Coronary artery (tissue), 2 donors: ENCODE results near the gene TMEM205.

Experiments used
- DNase-seq: peaks from one replicate; pipeline ENCODE4 v3.0.0-alpha.2; 2017; ENCODE audit warnings: low spot score
- H3K27ac ChIP-seq, 2 donors: fragments of 200-600 bp; sonication (generic); one replicate each; pipeline ENCODE4 v1.5.1; 2016 to 2019
- H3K4me3 ChIP-seq: fragments of 200-600 bp; sonication (generic); 2 replicates; pipeline ENCODE4 v1.5.1; 2016; ENCODE audit warnings: mild to moderate bottlenecking, moderate library complexity
- CTCF ChIP-seq: fragments of 200-600 bp; sonication (generic); IDR thresholded peaks from one replicate; pipeline ENCODE4 v1.5.1; 2019; ENCODE audit warnings: antibody characterized with exemption

Gene TMEM205

GRCh38 chr19:11377237-11377636, 31.2 kb upstream of the TMEM205 start:
- Histone ChIP-seq H3K27ac (peak overlapping the region in 1 of 2 donors; percentile 75), H3K4me3 (no peak overlapping the region)
- no peak for TF ChIP-seq CTCF
- no peak for DNase-seq

- peak; percentile 83 for DNase-seq
- peak overlapping the region; percentile 81 to 99 for H3K27ac ChIP-seq
- no peak for TF ChIP-seq CTCF
- peak overlapping the region; percentile 95 for H3K4me3 ChIP-seq
Observed at GRCh38 chr19:11375143-11375948, 29.3 kb upstream of the TMEM205 start.

- H3K27ac ChIP-seq = peak within 1 kb of the TSS; percentile 90 to 99
- no peak for TF ChIP-seq CTCF
- H3K4me3 ChIP-seq = peak within 1 kb of the TSS; percentile 95
- peak; percentile 100 for DNase-seq
Observed at GRCh38 chr19:11374433-11375142, 28.5 kb upstream of the TMEM205 start, which contains the start of gene SWSAP1. TSS of gene SWSAP1 (plus strand) at chr19:11374666. CDS start at chr19:11374681, 15 bp downstream.

- Histone ChIP-seq H3K4me3 (peak overlapping the region; percentile 95), H3K27ac (peak overlapping the region; percentile 90 to 99)
- TF ChIP-seq CTCF = no peak
- DNase-seq = no peak
Observed at GRCh38 chr19:11373885-11374432, 27.9 kb upstream of the TMEM205 start.

GRCh38 chr19:11373166-11373884, 27.3 kb upstream of the TMEM205 start:
- no peak for DNase-seq
- TF ChIP-seq CTCF = no peak
- no peak overlapping the region for H3K27ac ChIP-seq
- no peak overlapping the region for H3K4me3 ChIP-seq

GRCh38 chr19:11370744-11371143, 24.7 kb upstream of the TMEM205 start:
- DNase-seq = no peak
- TF ChIP-seq CTCF = no peak
- Histone ChIP-seq H3K4me3 (no peak overlapping the region), H3K27ac (no peak overlapping the region)
